Measurements from ENCODE around the gene UGT1A5.

The UGT1A5 gene

DNA sequence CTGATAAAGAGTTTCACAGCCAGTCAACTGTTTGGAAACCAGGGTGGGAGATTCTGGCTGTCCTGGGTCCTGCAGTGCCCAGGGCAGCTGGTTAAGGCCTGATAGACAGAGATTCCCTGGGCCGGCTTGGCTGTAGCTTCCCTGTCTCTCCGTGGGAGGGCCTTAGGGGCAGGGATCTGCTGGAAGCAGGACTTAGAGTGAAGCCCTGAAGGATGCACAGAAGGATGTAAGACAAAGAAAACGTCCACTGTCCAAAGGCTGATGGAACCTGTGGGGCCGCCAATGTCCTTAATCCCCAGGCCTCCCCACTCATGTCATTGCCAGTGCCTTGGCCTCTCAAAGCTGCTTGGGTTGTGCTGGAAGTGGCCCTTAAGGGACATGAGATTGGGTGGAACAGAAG, 98.4 kb downstream of the UGT1A5 start:
- ChIA-PET POLR2A (no interaction called here), CTCF (interaction anchor here (0.5 kb wide), 2 partner anchors 114 to 277 kb away, joined by 3 read pairs; no protein-coding TSS in a partner anchor)
- no peaks in the 10 kb centered on the region for H3K36me3 ChIP-seq (ENCODE audit: control insufficient read depth in 2 of 2, insufficient read depth in 1 of 2, low read length in 2 of 2)
- no peaks in the 10 kb centered on the region for H3K9me3 ChIP-seq (ENCODE audit: control insufficient read depth, insufficient read depth, low read depth, low read length)
- TF ChIP-seq ZNF114 (tag by site-specific recombination; IDR thresholded peaks at IDR 0.05): no peak
- TF ChIP-seq, protein P1, sequence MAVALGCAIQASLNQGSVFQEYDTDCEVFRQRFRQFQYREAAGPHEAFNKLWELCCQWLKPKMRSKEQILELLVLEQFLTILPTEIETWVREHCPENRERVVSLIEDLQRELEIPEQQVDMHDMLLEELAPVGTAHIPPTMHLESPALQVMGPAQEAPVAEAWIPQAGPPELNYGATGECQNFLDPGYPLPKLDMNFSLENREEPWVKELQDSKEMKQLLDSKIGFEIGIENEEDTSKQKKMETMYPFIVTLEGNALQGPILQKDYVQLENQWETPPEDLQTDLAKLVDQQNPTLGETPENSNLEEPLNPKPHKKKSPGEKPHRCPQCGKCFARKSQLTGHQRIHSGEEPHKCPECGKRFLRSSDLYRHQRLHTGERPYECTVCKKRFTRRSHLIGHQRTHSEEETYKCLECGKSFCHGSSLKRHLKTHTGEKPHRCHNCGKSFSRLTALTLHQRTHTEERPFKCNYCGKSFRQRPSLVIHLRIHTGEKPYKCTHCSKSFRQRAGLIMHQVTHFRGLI (tag by site-specific recombination; IDR thresholded peaks at IDR 0.05): no peak
- TF ChIP-seq, protein P2, sequence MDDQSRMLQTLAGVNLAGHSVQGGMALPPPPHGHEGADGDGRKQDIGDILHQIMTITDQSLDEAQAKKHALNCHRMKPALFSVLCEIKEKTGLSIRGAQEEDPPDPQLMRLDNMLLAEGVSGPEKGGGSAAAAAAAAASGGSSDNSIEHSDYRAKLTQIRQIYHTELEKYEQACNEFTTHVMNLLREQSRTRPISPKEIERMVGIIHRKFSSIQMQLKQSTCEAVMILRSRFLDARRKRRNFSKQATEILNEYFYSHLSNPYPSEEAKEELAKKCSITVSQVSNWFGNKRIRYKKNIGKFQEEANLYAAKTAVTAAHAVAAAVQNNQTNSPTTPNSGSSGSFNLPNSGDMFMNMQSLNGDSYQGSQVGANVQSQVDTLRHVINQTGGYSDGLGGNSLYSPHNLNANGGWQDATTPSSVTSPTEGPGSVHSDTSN (CRISPR knock-in tag; IDR thresholded peaks at IDR 0.05): no peak
- no peak overlapping the region for H3K27ac ChIP-seq (ENCODE audit: extremely low read depth, low read depth, low read length)
- no peaks in the 10 kb centered on the region for H3K4me1 ChIP-seq (ENCODE audit: control insufficient read depth, insufficient read depth, low read length)
- no peak overlapping the region for H3K4me3 ChIP-seq (ENCODE audit: low read depth, low read length)

DNA sequence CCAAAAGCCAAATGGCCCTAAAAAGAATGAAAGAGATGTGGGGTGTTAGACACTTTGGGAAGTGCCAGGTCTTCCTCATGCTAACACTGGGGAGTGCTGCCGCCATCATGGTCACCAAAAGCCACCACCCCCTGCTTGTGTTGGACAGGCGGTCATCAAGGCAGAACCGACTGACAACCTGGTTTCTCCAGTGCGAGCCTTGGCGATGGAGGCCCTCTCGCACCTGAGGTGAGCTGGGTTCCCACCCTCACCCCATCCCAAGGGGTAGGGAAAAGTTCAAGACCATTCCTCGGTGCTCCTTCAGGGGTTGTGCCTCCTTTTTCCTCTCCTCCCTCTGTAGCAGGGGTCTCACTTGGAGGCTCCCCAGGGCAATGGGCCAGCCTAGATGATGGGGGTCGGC, 99.0 kb downstream of the UGT1A5 start:
- TF ChIP-seq ZNF114 (tag by site-specific recombination; IDR thresholded peaks at IDR 0.05): no peak
- no peak for TF ChIP-seq GLI4 (tag by site-specific recombination; IDR thresholded peaks at IDR 0.05)
- TF ChIP-seq, protein P3, sequence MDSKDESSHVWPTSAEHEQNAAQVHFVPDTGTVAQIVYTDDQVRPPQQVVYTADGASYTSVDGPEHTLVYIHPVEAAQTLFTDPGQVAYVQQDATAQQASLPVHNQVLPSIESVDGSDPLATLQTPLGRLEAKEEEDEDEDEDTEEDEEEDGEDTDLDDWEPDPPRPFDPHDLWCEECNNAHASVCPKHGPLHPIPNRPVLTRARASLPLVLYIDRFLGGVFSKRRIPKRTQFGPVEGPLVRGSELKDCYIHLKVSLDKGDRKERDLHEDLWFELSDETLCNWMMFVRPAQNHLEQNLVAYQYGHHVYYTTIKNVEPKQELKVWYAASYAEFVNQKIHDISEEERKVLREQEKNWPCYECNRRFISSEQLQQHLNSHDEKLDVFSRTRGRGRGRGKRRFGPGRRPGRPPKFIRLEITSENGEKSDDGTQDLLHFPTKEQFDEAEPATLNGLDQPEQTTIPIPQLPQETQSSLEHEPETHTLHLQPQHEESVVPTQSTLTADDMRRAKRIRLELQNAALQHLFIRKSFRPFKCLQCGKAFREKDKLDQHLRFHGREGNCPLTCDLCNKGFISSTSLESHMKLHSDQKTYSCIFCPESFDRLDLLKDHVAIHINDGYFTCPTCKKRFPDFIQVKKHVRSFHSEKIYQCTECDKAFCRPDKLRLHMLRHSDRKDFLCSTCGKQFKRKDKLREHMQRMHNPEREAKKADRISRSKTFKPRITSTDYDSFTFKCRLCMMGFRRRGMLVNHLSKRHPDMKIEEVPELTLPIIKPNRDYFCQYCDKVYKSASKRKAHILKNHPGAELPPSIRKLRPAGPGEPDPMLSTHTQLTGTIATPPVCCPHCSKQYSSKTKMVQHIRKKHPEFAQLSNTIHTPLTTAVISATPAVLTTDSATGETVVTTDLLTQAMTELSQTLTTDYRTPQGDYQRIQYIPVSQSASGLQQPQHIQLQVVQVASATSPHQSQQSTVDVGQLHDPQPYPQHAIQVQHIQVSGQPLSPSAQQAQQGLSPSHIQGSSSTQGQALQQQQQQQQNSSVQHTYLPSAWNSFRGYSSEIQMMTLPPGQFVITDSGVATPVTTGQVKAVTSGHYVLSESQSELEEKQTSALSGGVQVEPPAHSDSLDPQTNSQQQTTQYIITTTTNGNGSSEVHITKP (tag by site-specific recombination; IDR thresholded peaks at IDR 0.05): no peak
- TF ChIP-seq CTCF (tag by site-specific recombination; IDR thresholded peaks at IDR 0.05): no peak
- TF ChIP-seq, protein P4, sequence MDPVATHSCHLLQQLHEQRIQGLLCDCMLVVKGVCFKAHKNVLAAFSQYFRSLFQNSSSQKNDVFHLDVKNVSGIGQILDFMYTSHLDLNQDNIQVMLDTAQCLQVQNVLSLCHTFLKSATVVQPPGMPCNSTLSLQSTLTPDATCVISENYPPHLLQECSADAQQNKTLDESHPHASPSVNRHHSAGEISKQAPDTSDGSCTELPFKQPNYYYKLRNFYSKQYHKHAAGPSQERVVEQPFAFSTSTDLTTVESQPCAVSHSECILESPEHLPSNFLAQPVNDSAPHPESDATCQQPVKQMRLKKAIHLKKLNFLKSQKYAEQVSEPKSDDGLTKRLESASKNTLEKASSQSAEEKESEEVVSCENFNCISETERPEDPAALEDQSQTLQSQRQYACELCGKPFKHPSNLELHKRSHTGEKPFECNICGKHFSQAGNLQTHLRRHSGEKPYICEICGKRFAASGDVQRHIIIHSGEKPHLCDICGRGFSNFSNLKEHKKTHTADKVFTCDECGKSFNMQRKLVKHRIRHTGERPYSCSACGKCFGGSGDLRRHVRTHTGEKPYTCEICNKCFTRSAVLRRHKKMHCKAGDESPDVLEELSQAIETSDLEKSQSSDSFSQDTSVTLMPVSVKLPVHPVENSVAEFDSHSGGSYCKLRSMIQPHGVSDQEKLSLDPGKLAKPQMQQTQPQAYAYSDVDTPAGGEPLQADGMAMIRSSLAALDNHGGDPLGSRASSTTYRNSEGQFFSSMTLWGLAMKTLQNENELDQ (tag by site-specific recombination; IDR thresholded peaks at IDR 0.05; ENCODE audit: low read depth): no peak
- TF ChIP-seq ZNF155 (tag by site-specific recombination; IDR thresholded peaks at IDR 0.05): no peak
- TF ChIP-seq, protein P5, sequence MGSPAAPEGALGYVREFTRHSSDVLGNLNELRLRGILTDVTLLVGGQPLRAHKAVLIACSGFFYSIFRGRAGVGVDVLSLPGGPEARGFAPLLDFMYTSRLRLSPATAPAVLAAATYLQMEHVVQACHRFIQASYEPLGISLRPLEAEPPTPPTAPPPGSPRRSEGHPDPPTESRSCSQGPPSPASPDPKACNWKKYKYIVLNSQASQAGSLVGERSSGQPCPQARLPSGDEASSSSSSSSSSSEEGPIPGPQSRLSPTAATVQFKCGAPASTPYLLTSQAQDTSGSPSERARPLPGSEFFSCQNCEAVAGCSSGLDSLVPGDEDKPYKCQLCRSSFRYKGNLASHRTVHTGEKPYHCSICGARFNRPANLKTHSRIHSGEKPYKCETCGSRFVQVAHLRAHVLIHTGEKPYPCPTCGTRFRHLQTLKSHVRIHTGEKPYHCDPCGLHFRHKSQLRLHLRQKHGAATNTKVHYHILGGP (tag by site-specific recombination; IDR thresholded peaks at IDR 0.05): no peak
- TF ChIP-seq ZNF239 (tag by site-specific recombination; IDR thresholded peaks at IDR 0.05): no peak
- no peak for TF ChIP-seq ZBTB11 (tag by site-specific recombination; conservative IDR thresholded peaks at IDR 0.05; ENCODE audit: low read depth)
- TF ChIP-seq ZBTB20 (tag by site-specific recombination; IDR thresholded peaks at IDR 0.05): no peak
- ChIA-PET POLR2A (no interaction called here), CTCF (no interaction called here)
- Histone ChIP-seq H3K9me3 (ENCODE audit: control insufficient read depth, insufficient read depth, low read depth, low read length) (no peaks in the 10 kb centered on the region), H3K4me1 (ENCODE audit: control insufficient read depth, insufficient read depth, low read length) (peaks cover 2% of the 10 kb centered on the region; the same call in 1 of the 2 replicates), H3K27ac (ENCODE audit: extremely low read depth, low read depth, low read length) (no peak overlapping the region), H3K4me3 (ENCODE audit: low read depth, low read length) (no peak overlapping the region), H3K36me3 (ENCODE audit: control insufficient read depth in 2 of 2, insufficient read depth in 1 of 2, low read length in 2 of 2) (no peaks in the 10 kb centered on the region)

Measured in HEK293 (cell line).